ENCODE results near the gene DACH1.

Gene DACH1

DNA sequence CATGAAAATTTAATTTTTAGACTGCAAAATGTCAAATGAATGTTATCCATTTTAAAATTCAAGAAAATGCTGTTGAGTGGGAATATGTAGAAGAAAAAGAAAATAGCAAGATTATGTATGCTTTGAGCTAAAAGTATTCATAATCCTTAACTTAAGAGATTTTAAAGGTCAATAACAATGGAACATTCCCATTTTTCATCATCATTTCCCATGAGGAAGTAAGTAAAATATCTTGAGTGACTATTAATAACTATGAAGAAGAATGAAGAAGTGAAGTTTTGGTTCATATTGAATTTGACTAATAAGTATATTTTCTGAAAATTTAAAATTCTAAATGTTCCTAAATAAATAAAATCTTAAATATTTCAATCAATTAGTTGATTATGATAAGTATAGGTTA is 273.4 kb downstream of the DACH1 start:
- Histone ChIP-seq H3K27me3 (ENCODE audit: insufficient read depth, poor library complexity, severe bottlenecking) (no peaks in the 10 kb centered on the region), H3K4me3 (replicated peaks; ENCODE audit: insufficient read depth, low read length) (no peak overlapping the region), H3K27ac (replicated peaks) (no peak overlapping the region)
- DNase-seq (ENCODE audit: low read depth in 1 of 2, low spot score in 1 of 2) = no peak
- no peak for TF ChIP-seq SPI1 (IDR thresholded peaks at IDR 0.05; ENCODE audit: borderline replicate concordance, low read depth)
- TF ChIP-seq POLR2AphosphoS5 (IDR thresholded peaks at IDR 0.05; ENCODE audit: low read depth) = no peak
- TF ChIP-seq, protein P1, sequence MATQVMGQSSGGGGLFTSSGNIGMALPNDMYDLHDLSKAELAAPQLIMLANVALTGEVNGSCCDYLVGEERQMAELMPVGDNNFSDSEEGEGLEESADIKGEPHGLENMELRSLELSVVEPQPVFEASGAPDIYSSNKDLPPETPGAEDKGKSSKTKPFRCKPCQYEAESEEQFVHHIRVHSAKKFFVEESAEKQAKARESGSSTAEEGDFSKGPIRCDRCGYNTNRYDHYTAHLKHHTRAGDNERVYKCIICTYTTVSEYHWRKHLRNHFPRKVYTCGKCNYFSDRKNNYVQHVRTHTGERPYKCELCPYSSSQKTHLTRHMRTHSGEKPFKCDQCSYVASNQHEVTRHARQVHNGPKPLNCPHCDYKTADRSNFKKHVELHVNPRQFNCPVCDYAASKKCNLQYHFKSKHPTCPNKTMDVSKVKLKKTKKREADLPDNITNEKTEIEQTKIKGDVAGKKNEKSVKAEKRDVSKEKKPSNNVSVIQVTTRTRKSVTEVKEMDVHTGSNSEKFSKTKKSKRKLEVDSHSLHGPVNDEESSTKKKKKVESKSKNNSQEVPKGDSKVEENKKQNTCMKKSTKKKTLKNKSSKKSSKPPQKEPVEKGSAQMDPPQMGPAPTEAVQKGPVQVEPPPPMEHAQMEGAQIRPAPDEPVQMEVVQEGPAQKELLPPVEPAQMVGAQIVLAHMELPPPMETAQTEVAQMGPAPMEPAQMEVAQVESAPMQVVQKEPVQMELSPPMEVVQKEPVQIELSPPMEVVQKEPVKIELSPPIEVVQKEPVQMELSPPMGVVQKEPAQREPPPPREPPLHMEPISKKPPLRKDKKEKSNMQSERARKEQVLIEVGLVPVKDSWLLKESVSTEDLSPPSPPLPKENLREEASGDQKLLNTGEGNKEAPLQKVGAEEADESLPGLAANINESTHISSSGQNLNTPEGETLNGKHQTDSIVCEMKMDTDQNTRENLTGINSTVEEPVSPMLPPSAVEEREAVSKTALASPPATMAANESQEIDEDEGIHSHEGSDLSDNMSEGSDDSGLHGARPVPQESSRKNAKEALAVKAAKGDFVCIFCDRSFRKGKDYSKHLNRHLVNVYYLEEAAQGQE (IDR thresholded peaks at IDR 0.05; ENCODE audit: insufficient replicate concordance, low read depth) = no peak
- TF ChIP-seq GABPA (IDR thresholded peaks at IDR 0.05; ENCODE audit: low read depth) = no peak
- TF ChIP-seq, protein P2, sequence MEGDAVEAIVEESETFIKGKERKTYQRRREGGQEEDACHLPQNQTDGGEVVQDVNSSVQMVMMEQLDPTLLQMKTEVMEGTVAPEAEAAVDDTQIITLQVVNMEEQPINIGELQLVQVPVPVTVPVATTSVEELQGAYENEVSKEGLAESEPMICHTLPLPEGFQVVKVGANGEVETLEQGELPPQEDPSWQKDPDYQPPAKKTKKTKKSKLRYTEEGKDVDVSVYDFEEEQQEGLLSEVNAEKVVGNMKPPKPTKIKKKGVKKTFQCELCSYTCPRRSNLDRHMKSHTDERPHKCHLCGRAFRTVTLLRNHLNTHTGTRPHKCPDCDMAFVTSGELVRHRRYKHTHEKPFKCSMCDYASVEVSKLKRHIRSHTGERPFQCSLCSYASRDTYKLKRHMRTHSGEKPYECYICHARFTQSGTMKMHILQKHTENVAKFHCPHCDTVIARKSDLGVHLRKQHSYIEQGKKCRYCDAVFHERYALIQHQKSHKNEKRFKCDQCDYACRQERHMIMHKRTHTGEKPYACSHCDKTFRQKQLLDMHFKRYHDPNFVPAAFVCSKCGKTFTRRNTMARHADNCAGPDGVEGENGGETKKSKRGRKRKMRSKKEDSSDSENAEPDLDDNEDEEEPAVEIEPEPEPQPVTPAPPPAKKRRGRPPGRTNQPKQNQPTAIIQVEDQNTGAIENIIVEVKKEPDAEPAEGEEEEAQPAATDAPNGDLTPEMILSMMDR (IDR thresholded peaks at IDR 0.05; ENCODE audit: insufficient read depth, low read length) = no peak

DNA sequence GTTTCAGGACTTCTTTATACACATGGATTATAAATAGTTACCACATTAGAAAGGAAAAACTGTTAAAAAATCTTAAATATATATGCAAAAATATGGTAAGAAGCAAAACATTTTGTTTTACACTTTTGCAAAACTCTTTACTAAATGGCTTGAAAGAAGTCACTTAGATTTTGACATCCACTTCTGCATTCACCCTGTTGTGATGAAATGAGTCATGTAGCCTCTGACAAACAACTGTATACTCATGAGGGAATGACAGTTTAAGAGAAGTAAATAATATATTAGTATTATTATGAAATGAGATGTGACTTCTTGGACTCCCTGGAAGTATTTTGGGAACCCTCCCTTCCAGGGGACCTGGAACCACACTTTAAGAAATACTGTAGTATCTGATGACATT is 275.6 kb downstream of the DACH1 start:
- Histone ChIP-seq H3K27ac (replicated peaks) (no peak overlapping the region), H3K4me3 (replicated peaks; ENCODE audit: insufficient read depth, low read length) (no peak overlapping the region), H3K27me3 (ENCODE audit: insufficient read depth, poor library complexity, severe bottlenecking) (no peaks in the 10 kb centered on the region)
- peak in 1 of 2 experiments; percentile 38 for DNase-seq (ENCODE audit: low read depth in 1 of 2, low spot score in 1 of 2)
- TF ChIP-seq POLR2AphosphoS5 (IDR thresholded peaks at IDR 0.05; ENCODE audit: low read depth) (no peak), SPI1 (IDR thresholded peaks at IDR 0.05; ENCODE audit: borderline replicate concordance, low read depth) (peak; percentile 67)

DNA sequence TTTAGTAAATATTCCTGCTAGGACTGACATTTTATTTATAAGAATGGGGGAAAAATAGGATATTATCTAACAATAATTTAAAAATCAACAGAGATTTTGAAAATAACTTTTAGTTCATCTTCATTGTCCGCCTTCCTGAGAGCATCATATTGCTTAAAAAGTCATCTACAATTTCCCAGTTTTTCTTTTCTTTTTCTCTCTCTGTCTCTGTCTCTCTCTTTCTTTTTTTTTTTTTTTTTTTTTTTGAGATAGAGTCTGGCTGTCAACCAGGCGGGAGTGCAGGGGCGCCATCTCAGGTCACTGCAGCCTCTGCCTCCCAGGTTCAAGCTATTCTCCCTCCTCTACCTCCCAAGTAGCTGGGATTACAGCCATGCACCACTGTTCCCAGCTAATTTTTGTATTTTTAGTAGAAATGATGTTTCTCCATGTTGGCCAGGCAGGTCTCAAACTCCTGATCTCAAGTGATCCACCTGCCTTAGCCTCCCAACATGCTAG is 276.3 kb downstream of the DACH1 start:
- H3K27me3 ChIP-seq (ENCODE audit: insufficient read depth, poor library complexity, severe bottlenecking) = no peaks in the 10 kb centered on the region
- H3K27ac ChIP-seq (replicated peaks) = no peak overlapping the region
- no peak overlapping the region for H3K4me3 ChIP-seq (replicated peaks; ENCODE audit: insufficient read depth, low read length)
- DNase-seq (ENCODE audit: low read depth in 1 of 2, low spot score in 1 of 2) = no peak
- TF ChIP-seq, protein P2 (IDR thresholded peaks at IDR 0.05; ENCODE audit: insufficient read depth, low read length) = no peak
- TF ChIP-seq POLR2AphosphoS5 (IDR thresholded peaks at IDR 0.05; ENCODE audit: low read depth) (no peak), SPI1 (IDR thresholded peaks at IDR 0.05; ENCODE audit: borderline replicate concordance, low read depth) (no peak)

DNA sequence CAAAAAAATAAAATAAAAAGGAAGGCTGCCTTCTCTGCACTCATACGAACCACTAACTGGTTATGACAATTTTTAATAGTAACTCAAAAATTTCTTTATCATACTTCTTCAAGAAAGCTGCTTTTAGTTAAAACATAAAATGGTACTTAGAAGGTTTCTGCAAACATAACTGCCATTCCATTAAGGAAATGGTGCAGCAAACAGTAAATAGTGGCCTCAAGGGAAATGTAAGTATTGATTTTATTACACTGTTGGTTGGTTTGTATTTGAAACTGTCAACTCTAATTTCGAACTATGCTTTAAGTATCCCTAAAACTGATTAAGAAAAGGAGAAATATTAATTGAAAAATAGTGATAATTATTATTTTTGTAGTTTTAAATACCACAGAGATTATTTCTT is 278.0 kb downstream of the DACH1 start:
- TF ChIP-seq, protein P1 (IDR thresholded peaks at IDR 0.05; ENCODE audit: insufficient replicate concordance, low read depth) = no peak
- TF ChIP-seq SPI1 (IDR thresholded peaks at IDR 0.05; ENCODE audit: borderline replicate concordance, low read depth) (no peak), POLR2AphosphoS5 (IDR thresholded peaks at IDR 0.05; ENCODE audit: low read depth) (no peak), GABPA (IDR thresholded peaks at IDR 0.05; ENCODE audit: low read depth) (no peak)
- TF ChIP-seq, protein P2 (IDR thresholded peaks at IDR 0.05; ENCODE audit: insufficient read depth, low read length) = no peak
- H3K27ac ChIP-seq (replicated peaks) = no peak overlapping the region
- DNase-seq (ENCODE audit: low read depth in 1 of 2, low spot score in 1 of 2) = no peak
- H3K27me3 ChIP-seq (ENCODE audit: insufficient read depth, poor library complexity, severe bottlenecking) = no peaks in the 10 kb centered on the region
- H3K4me3 ChIP-seq (replicated peaks; ENCODE audit: insufficient read depth, low read length) = no peak overlapping the region
